Activated CD4-positive, alpha-beta T cell treated with anti-CD3 and anti-CD28 coated beads, Interleukin-2, Interleukin-4, amounts not matched to agents 100 ng/mL and 50 ng/mL, durations not matched to agents 16 hours and 8 hours (primary cell): Measurements from ENCODE around the gene CCND2.

ENCODE experiments used
- DNase-seq: peaks from one replicate; pipeline ENCODE4 v3.0.0-alpha.2; 2020; ENCODE audit warnings: low spot score

CCND2 gene

GRCh38 chr12:4276524-4277204 lies 3.1 kb downstream of the CCND2 start:
- DNase-seq = peak; percentile 94

GRCh38 chr12:4277205-4277543 lies 3.6 kb downstream of the CCND2 start:
- DNase-seq = no peak

GRCh38 chr12:4277857-4278256 lies 4.3 kb downstream of the CCND2 start:
- no peak for DNase-seq

GRCh38 chr12:4278329-4279197 lies 5.0 kb downstream of the CCND2 start:
- no peak for DNase-seq

- DNase-seq = no peak
Measured at GRCh38 chr12:4279198-4279690, 5.7 kb downstream of the CCND2 start.

GRCh38 chr12:4280351-4281163 lies 7.0 kb downstream of the CCND2 start:
- no peak for DNase-seq

- no peak for DNase-seq
Measured at GRCh38 chr12:4281173-4281654, 7.7 kb downstream of the CCND2 start.

- DNase-seq = no peak
Measured at GRCh38 chr12:4282103-4282891, 8.7 kb downstream of the CCND2 start.

- no peak for DNase-seq
Measured at GRCh38 chr12:4282892-4283511, 9.4 kb downstream of the CCND2 start.

- no peak for DNase-seq
Measured at GRCh38 chr12:4283512-4284255, 10.1 kb downstream of the CCND2 start.

GRCh38 chr12:4284306-4284705 lies 10.7 kb downstream of the CCND2 start:
- no peak for DNase-seq

GRCh38 chr12:4285070-4285469 lies 11.5 kb downstream of the CCND2 start:
- DNase-seq = no peak

GRCh38 chr12:4286228-4286627 lies 12.7 kb downstream of the CCND2 start:
- no peak for DNase-seq

GRCh38 chr12:4286771-4287317 lies 13.3 kb downstream of the CCND2 start:
- no peak for DNase-seq

- DNase-seq = no peak
Measured at GRCh38 chr12:4287325-4288211, 14.0 kb downstream of the CCND2 start.

GRCh38 chr12:4288296-4289131 lies 15.0 kb downstream of the CCND2 start:
- DNase-seq = no peak

GRCh38 chr12:4289231-4289878 lies 15.8 kb downstream of the CCND2 start:
- no peak for DNase-seq
